ENCODE measurements around the gene HS3ST4.
"Not testable (repeated sequence)": the region's sequence is repeated elsewhere in the genome, so short reads cannot be mapped to it uniquely, and the experiment has no call there.

HS3ST4 gene

DNA sequence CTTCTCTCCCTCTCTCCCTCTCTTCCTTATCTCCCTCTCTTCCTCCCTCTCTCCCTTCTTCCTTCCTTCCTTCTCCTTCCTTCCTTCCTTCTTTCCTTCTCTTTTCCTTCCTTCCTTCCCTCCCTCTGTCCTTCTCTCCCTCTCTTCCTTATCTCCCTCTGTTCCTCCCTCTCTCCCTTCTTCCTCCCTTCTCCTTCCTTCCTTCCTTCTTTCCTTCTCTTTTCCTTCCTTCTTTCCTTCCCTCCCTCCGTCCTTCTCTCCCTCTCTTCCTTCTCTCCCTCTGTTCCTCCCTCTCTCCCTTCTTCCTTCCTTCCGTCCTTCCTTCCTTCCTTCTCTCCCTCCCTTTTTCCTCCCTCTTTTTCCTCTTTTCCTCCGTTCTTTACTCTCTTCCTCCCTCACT is 38.6 kb downstream of the HS3ST4 start:
- no peak for DNase-seq (ENCODE audit: low read depth, low spot score)

DNA sequence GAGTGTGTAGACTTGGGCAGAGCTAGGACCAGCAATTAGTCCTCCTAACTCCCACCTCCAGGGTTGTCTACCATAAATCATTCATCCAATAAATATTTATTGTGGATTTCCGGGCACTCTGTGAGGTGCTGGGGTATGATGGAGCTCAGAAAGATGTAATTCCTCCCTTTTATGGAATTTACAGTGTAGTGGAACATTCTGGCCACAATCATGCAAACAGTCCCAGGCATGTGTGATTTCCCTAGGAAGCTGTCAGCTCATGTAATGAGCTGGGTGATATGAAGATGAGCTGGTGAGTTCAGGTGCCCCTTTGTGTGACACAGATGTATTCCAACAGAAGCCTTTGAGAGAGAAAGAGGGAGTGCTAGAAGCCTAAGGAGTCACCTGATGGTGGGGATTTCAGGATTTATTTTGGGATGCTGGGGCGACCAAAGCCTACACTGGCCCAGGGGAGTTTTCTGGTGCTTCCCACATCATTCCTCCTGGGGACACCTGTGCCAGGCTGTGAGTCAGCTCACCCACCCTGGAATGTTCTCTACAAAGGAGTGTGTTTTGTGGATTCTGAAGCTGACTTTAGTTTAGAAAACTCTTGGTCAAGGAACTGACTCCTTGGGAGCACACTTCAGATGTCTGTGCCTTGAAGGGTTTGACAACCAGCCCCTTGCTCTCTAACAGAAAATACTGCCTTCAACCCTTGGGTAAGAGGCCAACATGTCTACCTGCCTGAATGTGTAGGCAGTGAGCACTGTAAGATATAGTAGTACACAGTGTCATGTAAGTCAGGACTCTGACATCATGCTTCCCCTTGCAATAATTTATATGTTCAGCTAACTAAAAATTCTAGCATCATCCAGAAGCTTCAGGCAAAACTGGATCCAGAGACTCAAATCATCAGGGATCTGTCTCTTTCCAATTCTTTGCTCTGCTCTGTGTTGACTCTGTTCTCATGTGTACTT is 42.9 kb downstream of the HS3ST4 start:
- no peak for DNase-seq (ENCODE audit: low read depth, low spot score)

GRCh38 chr16:25735645-25736044 is 43.9 kb downstream of the HS3ST4 start:
- no peak for DNase-seq (ENCODE audit: low read depth, low spot score)

DNA sequence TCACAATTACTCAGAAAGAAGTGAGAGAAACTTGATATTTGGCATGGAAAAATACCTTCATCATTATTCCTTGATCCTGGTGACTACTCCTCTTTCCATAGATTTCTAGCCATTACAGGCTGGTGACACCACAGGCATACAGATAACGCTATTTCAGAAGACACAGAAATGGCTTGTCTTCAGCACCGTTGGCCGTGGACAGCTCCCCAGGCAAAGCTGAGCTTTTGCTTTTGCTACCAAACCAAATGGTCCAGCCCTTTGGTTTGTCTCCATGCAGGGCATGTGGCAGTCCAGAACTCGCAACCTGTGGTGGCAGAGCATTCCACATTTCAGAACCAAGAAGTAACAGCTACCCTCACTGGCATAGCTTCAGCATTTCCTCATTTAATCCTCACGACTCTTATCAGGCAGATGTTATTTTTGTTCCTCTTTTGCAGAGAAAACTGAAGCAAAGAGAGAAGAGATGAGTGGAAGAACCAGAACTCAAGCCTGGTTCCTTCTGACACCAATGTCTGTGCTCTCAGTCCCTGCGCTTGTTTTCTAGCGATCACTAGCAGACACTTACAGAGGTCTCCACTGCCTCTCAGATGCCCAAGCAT is 55.5 kb downstream of the HS3ST4 start:
- no peak for DNase-seq (ENCODE audit: low read depth, low spot score)

DNA sequence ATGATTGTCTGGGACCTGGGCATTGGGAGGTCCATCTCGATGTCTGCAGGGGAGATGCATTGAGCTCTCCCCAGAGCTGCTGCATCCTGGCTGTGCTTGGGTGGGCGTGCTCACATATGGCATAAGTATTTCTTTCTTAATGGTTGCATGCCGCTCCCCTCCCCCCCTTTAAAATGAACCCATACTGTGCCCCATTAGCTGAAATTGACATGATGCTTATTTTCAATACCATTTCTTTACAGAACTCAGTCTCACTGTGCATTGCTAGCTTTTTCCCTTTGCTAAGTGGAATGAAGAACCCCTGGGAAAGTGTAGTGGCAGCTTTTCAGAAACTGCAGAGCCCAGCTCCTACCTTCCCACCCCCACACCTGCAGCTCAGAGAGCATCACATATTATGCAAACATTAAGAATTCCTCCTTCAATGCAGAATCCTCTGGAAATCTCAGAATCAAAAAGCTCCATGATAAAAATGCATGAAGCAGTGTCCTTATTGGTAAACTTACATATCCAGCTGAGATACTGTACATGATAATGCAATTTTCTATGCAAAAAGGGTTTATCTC is 56.4 kb downstream of the HS3ST4 start:
- no peak for DNase-seq (ENCODE audit: low read depth, low spot score)

DNA sequence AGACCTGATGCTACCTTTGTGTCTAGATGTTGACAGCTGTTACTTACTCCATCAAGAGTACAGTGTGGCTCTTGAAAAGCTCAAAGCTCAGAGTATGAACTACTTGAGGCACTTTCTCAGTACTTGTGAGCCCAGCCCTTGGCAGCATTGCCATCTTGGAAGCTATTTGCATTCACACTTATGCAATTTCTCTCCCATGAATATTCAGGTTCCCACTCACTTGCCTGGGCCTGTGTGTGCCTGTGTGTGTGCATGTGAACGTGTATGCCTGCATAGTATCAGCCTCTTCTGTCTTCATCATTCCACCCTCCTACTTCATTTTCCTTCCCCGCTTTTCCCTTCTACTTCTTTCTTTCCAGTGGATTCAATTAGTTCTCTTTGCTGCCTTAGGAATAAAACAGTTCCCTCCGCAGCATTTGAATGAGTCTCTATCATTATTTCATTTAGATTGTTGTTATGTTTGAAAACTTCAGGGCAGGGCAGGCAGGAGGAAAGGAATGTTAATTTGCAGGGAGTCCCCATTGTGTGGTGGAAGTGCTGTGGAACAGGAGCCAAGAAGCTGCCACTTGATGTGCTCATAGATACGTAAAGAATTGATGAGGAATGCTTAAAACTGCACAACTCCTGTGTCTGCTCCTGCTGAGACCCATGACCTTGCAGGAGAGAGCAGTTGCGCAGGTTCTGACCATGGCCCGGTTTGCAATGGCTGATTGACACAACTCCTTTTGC is 58.9 kb downstream of the HS3ST4 start:
- no peak for DNase-seq (ENCODE audit: low read depth, low spot score)

GRCh38 chr16:25751230-25751835 is 59.6 kb downstream of the HS3ST4 start:
- DNase-seq (ENCODE audit: low read depth, low spot score) = no peak

DNA sequence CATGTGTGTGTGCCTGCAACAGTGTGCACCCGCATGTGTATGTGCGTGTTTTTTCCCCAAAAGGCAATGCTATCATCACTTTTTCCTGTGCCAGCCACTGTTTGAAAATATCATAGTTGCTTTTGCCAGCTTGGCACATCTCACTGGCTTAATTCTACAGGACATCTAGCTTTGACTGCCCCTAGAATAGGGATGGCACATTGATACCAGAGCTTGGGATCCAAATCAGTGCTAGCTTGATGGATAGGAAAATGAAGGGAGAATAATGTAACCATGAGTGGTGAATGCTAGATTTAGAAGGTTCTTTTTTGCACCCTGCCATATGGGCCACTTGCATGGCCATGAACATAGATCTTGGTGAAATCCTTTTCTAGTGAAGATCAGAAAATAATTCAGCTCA is 72.7 kb downstream of the HS3ST4 start:
- DNase-seq (ENCODE audit: low read depth, low spot score) = no peak

DNA sequence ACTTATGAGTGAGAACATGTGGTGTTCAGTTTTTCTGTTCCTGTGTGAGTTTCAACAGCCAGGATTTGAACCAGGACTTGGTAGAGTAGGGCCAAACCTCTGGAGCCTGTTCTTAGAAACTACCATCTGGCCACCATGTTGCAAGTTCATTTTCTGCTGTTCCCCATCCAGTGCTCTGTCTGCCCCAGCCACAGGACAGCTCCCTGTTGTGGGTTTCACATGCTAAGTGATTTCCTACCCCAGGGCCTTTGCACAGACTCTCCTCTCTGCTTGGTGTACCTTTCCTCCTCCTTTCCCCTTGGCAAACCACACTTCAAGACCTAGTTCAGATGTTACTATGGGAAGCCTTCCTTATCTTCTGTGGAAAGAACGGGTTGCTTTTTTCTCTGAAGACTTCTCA is 79.5 kb downstream of the HS3ST4 start:
- DNase-seq (ENCODE audit: low read depth, low spot score) = no peak

- DNase-seq (ENCODE audit: low read depth, low spot score) = no peak
Measured at GRCh38 chr16:25771812-25772568, 80.2 kb downstream of the HS3ST4 start.

DNA sequence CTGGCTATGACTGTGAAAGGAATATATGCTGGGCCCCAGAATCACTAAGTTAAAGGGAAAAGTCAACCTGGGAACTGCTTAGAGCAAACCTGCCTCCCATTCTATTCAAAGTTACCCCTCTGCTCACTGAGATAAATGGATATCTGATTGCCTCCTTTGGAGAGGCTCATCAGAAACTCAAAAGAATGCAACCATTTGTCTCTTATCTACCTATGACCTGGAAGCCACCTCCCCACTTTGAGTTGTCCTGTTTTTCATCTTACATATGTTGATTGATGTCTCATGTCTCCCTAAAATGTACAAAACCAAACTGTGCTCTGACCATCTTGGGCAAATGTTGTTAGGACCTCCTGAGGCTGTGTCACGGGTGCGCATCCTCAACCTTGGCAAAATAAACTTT is 84.5 kb downstream of the HS3ST4 start:
- DNase-seq (ENCODE audit: low read depth, low spot score) = not testable (repeated sequence)

- no peak for DNase-seq (ENCODE audit: low read depth, low spot score)
Measured at GRCh38 chr16:25783226-25783625, 91.5 kb downstream of the HS3ST4 start.

GRCh38 chr16:25785361-25785760 is 93.6 kb downstream of the HS3ST4 start:
- no peak for DNase-seq (ENCODE audit: low read depth, low spot score)

GRCh38 chr16:25786748-25787147 is 95.0 kb downstream of the HS3ST4 start:
- DNase-seq (ENCODE audit: low read depth, low spot score) = no peak

GRCh38 chr16:25788637-25789036 is 96.9 kb downstream of the HS3ST4 start:
- no peak for DNase-seq (ENCODE audit: low read depth, low spot score)

DNA sequence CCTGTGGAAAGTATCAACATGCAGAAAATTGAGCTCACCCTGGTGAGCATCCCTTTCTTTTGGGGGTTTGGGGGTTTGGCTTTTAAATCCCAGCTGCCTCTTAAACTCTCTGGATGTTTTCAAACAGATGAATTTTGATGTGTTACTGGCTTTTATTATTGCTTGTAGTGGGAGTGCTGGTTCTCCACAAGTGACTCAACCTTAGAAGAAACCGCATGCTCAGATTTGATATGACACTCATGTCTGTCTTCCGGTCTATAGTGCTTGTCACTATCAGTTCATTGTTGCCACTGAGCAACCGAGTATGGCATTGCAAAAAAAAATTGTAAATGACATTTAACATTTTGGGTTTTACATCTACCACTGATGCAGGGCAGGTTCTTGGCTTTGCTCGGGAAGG is 104.5 kb downstream of the HS3ST4 start:
- DNase-seq (ENCODE audit: low read depth, low spot score) = no peak

DNA sequence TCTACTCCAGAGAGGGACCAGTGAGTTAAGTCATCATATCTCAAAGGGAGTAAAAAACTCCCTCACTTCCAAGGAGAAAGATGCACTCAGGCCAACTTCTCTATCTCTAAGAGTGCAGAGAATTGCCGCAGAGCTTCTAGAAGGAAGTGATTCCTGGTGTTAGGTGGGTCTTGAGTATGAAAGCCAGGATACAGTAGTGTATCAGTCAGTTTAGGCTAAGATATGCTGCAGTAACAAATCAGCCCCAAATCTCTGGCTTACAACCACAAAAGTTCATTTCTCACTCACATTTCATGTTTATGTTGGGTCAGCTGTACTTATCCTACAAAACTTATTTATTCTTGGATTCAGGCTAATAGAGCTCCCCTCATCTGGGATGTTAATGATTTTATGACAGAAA is 106.3 kb downstream of the HS3ST4 start:
- DNase-seq (ENCODE audit: low read depth, low spot score) = no peak

DNA sequence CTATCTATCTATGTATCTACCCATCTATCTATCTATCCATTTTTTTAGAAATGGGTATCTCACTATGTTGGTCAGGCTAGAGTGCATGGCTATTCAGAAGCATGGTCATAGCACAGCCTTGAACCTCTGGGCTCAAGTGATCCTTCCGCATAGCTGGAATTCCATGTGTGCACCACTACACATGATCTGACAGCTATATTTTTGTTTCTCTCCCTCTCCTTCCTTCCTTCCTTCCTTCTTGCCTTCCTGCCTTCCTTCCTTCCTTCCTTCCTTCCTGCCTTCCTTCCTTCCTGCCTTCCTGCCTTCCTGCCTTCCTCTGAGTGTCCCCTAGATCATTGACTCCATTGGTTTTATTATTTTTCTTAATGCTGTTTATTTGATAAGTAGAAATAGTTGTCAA is 108.1 kb downstream of the HS3ST4 start:
- DNase-seq (ENCODE audit: low read depth, low spot score) = no peak

DNA sequence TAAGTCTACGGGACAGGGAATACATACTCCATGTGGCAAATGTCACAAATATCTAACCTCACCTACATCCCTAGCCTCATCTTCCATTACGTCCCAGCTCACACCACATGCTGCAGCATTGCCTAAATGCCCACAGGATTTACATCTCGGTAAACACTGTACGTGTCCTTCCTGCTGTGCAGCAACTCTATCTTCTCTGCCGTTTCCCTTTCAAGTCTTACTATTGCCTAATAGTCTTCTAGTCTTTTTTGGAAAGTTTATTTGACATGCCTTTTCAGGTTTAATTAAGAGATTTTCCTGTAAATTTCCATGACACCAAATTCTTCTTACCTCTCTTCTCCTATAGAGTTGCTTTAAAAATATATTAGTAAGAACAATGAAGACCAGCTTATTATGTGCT is 120.5 kb downstream of the HS3ST4 start:
- no peak for DNase-seq (ENCODE audit: low read depth, low spot score)

GRCh38 chr16:25817295-25817694 is 125.5 kb downstream of the HS3ST4 start:
- no peak for DNase-seq (ENCODE audit: low read depth, low spot score)

- DNase-seq (ENCODE audit: low read depth, low spot score) = no peak
Measured at GRCh38 chr16:25817876-25818275, 126.1 kb downstream of the HS3ST4 start.

All from activated CD4-positive, CD25-positive, alpha-beta regulatory T cell treated with anti-CD3 and anti-CD28 coated beads, Interleukin-2, amount 50 U/mL, for 16 hours (primary cell).